ENCODE measurements around the gene LCE1E. TPM values are rescaled to one million over a fixed set of nuclear protein-coding genes. Genes with fewer than 3 reads are reported as not detected.

Gene LCE1E
- total and polyA plus RNA-seq, 7 donors = not detected

GRCh38 chr1:152745289-152745704, 40.8 kb upstream of the LCE1E start:
- Histone ChIP-seq H3K4me1 (no peaks in the 10 kb centered on the region), H3K4me3 (no peak overlapping the region), H3K27me3 (no peaks in the 10 kb centered on the region), H3K27ac (no peak overlapping the region), H3K36me3 (no peaks in the 10 kb centered on the region), H3K9me3 (no peaks in the 10 kb centered on the region)
- TF ChIP-seq POLR2A (IDR thresholded peaks at IDR 0.05) (no peak), POLR2AphosphoS5 (IDR thresholded peaks at IDR 0.05) (no peak), CTCF (IDR thresholded peaks at IDR 0.05) (no peak), EP300 (IDR thresholded peaks at IDR 0.05) (no peak)
- DNase-seq = no peak
- WGBS, 2 donors = 36 to 65% methylated on average over 4 of the region's 4 CpGs
- intact Hi-C loops (cut with DNase I) = no loop called here

GRCh38 chr1:152745765-152746444, 40.2 kb upstream of the LCE1E start:
- no peaks in the 10 kb centered on the region for H3K9me3 ChIP-seq
- H3K36me3 ChIP-seq = no peaks in the 10 kb centered on the region
- H3K4me1 ChIP-seq = no peaks in the 10 kb centered on the region
- no peaks in the 10 kb centered on the region for H3K27me3 ChIP-seq
- DNase-seq = no peak
- intact Hi-C loops (cut with DNase I) = no loop called here
- no peak overlapping the region for H3K27ac ChIP-seq
- WGBS, 2 donors = 81 to 83% methylated on average over 6 of the region's 6 CpGs
- H3K4me3 ChIP-seq = no peak overlapping the region
- TF ChIP-seq POLR2AphosphoS5 (IDR thresholded peaks at IDR 0.05) (no peak), POLR2A (IDR thresholded peaks at IDR 0.05) (no peak), CTCF (IDR thresholded peaks at IDR 0.05) (no peak), EP300 (IDR thresholded peaks at IDR 0.05) (no peak)

GRCh38 chr1:152747831-152748230, 38.2 kb upstream of the LCE1E start:
- H3K27ac ChIP-seq = no peak overlapping the region

GRCh38 chr1:152752225-152752624, 33.8 kb upstream of the LCE1E start:
- no peak for TF ChIP-seq CTCF (IDR thresholded peaks at IDR 0.05)
- TF ChIP-seq EP300 (IDR thresholded peaks at IDR 0.05) = no peak
- no peak for TF ChIP-seq POLR2AphosphoS5 (IDR thresholded peaks at IDR 0.05)
- TF ChIP-seq POLR2A (IDR thresholded peaks at IDR 0.05) = no peak
- Histone ChIP-seq H3K4me3 (no peak overlapping the region), H3K27ac (no peak overlapping the region), H3K36me3 (no peaks in the 10 kb centered on the region), H3K27me3 (no peaks in the 10 kb centered on the region), H3K9me3 (no peaks in the 10 kb centered on the region), H3K4me1 (no peaks in the 10 kb centered on the region)
- no peak for DNase-seq
- WGBS, 2 donors = 6 to 33% methylated on average over 1 of the region's 1 CpG
- intact Hi-C loops (cut with DNase I) = no loop called here

More at GRCh38 chr1:152747831-152748230, 38.2 kb upstream of the LCE1E start:
- DNase-seq = no peak
- H3K9me3 ChIP-seq = no peaks in the 10 kb centered on the region
- intact Hi-C loops (cut with DNase I) = no loop called here
- H3K4me3 ChIP-seq = no peak overlapping the region
- no peaks in the 10 kb centered on the region for H3K36me3 ChIP-seq
- no peaks in the 10 kb centered on the region for H3K27me3 ChIP-seq
- 29 to 37% methylated on average over 1 of the region's 1 CpG for WGBS, 2 donors
- no peaks in the 10 kb centered on the region for H3K4me1 ChIP-seq
- TF ChIP-seq POLR2A (IDR thresholded peaks at IDR 0.05) (no peak), CTCF (IDR thresholded peaks at IDR 0.05) (no peak), POLR2AphosphoS5 (IDR thresholded peaks at IDR 0.05) (no peak), EP300 (IDR thresholded peaks at IDR 0.05) (no peak)

GRCh38 chr1:152753586-152753985, 32.5 kb upstream of the LCE1E start:
- TF ChIP-seq POLR2AphosphoS5 (IDR thresholded peaks at IDR 0.05) = no peak
- no peak for TF ChIP-seq CTCF (IDR thresholded peaks at IDR 0.05)
- TF ChIP-seq POLR2A (IDR thresholded peaks at IDR 0.05) = no peak
- no peak for TF ChIP-seq EP300 (IDR thresholded peaks at IDR 0.05)
- no peaks in the 10 kb centered on the region for H3K27me3 ChIP-seq
- no peaks in the 10 kb centered on the region for H3K9me3 ChIP-seq
- H3K4me1 ChIP-seq = no peaks in the 10 kb centered on the region
- H3K36me3 ChIP-seq = no peaks in the 10 kb centered on the region
- no peak overlapping the region for H3K27ac ChIP-seq
- intact Hi-C loops (cut with DNase I) = no loop called here
- H3K4me3 ChIP-seq = no peak overlapping the region
- no peak for DNase-seq
- WGBS, 2 donors = 5 to 40% methylated on average over 1 of the region's 1 CpG
